Nucleus accumbens (tissue), 56 donors: ENCODE measurements around the gene PPAT.

Experiments
- DNase-seq, 56 donors: peaks; one replicate each; lab custom pipeline; 2025; lab: John Stamatoyannopoulos, UW

Gene PPAT

DNA sequence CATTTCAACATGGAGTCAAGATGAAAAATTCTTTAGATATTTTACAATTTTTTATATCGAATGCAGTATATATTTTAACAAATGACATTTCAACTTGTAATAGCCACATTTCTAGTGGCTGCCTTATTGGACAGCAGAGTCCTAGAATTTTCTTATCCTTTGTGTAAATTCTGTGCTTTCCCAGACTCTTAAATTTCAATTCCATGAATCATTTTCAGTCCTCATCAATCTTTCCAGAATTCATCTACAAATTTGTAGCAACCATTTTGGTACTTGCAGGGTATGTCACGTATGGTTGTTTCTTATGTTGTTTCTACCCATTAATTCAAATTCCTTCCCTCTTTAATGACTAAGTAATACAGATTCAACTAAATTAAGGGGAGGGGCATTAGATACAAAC is 3.4 kb upstream of the PPAT start:
- no peak for DNase-seq

DNA sequence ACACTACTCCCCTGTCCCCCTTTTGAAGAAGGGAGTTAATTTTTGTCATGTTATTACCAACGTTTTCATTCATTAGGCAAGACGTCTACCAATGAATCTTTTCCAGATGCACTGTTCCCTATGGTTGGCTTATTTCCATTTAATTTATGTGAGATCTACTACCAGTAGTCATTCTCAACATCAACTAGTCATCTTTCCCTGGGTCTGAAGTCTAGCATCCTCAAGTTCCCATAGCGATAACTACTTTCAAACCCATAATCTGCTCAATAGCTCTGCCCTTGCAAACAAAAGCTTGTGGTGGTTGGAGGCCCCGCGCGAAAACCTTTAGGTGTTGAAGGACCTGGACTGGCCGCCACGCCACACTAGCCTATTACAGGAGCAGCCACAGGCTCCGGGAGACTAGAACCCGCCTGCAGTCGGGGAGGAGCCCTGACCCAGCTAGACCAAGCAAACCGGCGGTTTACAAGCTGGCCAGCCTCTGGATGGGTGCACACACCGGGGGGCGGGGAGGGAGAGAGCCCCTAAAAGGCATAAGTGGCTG is 746 bp downstream of the PPAT start:
- DNase-seq, result peak in 26 of 56 donors; percentile 19 to 68 (median 44)

DNA sequence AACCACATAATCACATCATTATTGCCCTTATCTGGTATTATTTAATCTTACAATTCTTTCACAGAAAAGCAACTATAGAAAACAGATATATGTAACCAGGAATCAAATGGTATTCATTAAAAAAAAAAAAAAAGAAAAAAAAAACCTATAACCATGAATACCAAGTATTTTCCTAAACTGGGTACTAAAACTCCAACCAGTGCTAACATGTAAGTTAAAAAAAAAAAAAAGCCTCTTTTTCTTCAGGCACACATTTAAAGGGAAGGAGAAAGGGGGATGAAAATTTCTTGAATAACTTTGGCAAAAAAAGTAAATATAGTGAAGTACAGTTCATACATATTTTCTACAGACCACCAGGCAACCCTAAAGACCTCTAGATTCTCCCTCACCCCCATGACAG is 2.1 kb downstream of the PPAT start:
- DNase-seq, result no peak

DNA sequence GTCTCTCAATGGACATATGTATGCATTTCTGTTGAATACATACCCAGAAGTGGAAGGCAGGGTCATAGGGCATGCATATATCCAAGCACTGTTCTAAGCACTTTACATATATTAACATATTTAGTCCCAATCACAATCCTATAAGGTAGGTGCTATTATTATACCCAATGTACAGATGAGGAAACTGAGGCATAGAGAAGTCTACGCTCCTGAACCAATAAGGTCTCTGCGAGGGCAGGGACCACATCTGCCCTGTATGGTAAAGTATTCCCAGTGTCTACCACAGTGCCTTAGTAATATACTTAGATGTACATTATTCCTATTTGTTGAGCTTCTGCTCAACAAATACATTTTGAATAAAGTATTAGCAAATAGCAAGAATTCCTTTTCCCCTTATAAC is 5.2 kb downstream of the PPAT start:
- DNase-seq, result no peak

DNA sequence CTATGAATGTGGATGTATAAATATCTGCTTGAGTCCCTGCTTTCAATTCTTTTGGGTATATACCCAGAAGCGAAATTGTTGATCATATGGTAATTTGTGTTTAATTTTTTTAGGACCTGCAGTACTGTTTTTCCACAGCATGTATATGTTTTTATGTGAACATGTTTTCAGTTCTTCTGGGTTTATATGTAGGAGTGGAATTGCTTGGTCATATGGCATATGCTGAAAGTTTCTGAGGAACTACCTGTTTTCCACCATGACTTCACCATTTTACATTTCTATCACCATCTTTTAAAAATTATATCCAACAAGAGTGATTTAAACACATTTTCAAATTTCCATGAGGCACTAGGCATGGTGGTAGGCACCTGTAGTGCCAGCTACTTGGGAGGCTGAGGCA is 8.2 kb downstream of the PPAT start:
- DNase-seq, result no peak

DNA sequence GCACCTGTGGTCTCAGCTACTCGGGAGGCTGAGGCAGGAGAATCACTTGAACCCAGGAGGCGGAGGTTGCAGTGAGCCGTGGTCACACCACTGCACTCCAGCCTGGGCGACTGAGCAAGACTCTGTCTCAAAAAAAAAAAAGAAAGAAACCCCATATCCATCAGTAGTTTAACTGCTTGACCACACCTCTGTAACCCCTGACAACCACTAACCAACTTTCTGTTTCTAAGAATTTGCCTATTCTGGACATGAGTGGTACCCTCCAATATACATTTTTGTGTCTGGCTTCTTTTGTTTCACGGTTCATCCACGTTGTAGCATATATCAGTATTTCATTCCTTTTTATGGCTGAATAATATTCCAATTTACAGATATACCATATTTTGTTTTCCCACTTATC is 9.1 kb downstream of the PPAT start:
- no peak for DNase-seq

DNA sequence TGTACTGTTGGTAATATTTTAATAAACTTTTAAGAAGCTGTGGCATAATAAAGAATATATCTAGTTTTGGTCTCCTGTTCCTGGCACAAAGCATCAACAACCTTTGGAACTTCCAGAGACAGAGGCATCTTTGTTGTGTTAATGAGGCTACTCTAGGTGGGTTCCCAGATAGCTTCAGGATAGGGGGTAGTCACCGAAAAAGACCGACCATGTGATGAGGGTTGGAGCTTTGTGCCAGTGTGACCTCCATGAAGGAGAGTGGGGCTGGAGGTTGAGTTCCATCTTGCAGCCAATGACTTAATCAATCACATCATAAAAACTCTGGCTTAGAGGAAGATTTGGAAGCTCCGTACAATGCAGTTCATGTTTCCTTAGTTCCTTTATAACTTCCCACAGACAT is 9.9 kb downstream of the PPAT start:
- no peak for DNase-seq

DNA sequence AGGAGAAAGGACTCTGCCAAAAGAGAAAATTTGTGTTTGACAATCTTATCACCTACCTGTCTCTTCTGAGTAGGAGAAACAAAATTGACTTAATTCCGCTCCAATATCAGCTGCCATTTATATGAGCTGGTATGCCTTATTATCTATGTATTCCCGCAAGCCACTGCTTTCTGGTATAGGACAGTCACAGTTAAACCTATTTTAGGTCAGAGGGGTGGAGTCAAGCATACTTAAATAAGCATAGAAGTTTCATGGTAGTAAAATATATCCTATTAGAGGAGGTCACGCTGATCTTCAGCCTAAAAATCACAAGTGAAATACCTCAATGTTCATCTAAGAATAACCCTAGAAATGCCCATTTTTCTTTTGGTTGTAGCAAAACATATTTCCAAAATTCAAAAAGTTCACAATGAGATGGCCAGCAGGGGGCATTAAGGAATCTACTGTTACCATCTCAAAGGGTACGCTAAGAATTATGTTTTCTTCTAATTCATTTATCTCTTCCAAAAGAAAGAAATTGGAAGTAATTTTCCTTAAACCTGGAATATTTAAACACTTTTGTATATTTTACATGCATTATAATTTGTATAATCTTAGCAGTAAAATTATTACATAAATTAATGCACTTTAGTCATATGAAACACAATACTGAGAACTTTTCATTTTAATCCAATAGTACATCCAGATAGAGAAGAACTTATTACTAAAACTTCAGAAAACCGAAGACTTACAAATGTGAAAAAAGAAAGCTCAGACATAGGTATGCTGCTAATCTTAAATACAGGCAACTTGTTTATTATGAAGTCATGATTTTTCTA is 10.5 kb downstream of the PPAT start:
- DNase-seq, result peak in 6 of 56 donors; percentile 1 to 36 (median 2)

DNA sequence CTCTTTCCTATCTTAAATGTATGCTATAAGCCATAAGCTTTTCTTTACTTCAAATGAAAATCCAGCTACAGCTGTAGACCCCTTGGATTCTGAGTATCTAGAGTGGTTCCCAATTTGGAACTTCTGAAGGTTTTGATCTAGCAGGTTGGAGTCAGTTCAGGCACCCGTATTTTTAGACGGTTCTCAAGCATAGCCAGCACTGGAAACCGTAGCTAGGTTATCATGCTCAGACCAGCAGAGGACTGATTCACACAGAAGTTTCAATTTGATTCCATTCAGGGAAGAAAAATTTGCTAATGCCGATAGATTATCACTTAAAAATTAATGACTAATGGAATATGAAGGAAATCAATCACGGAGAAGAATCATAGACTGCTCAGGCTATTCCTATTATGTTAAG is 11.2 kb downstream of the PPAT start:
- no peak for DNase-seq

DNA sequence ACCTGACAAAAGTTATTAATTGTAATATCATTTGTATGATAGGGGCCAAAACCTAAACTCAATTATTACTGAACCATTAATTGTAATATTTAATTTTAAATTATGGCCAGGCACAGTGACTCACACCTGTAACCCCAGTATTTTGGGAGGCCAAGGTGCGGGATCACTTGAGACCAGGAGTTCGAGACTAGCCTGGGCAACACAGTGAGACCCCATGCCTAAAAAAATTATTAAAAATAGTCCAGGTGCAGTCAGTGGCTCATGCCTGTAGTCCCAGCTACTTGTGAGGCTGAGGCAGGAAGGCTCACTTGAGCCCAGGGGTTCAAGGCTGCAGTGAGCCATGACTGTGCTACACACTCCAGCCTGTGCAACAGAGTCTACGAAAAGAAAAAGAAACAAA is 18.0 kb downstream of the PPAT start:
- DNase-seq, result no peak

DNA sequence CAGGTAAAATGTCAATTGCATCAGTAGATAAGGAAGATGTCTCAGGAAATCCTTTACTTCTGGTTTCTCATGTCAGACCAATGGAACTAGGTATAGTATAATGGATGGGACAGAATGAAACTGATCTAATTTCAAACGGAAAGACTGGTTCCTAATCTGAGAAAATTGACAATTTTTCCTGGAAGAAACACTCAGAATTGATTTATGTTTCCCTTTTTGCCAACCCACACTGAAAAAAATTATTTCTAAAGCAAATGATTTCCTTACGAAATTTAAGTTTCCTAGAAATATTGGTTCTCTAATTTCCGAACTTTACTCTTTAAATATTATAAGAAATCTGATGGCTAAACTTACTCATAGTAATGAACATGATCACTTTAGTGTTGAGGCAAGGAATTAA is 19.1 kb downstream of the PPAT start:
- no peak for DNase-seq

DNA sequence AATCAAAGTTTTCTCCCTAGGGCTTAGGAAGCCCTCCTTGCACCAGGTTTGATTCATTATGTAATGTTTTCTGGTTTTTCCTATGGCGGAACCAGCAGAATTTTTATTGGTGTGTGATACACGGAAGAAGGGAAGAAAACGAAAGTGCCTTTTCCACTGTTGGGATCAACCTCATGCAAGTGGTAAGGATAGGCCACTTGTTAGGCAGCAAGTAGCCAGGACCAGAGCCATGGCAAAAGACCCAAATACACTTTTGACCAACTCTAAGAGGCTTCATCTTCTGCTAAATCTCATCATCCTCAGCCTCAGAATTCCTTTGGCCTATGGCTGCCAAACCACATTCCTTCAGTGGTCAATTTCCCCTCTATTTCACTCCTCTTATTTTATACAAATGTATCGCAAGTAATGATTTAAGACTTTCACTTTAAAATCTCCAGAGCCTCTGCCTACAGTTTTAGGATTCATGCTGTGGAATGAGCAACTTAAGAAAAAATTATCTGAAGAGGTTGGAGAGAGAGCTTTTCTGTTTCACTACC is 21.2 kb downstream of the PPAT start:
- DNase-seq, result no peak

DNA sequence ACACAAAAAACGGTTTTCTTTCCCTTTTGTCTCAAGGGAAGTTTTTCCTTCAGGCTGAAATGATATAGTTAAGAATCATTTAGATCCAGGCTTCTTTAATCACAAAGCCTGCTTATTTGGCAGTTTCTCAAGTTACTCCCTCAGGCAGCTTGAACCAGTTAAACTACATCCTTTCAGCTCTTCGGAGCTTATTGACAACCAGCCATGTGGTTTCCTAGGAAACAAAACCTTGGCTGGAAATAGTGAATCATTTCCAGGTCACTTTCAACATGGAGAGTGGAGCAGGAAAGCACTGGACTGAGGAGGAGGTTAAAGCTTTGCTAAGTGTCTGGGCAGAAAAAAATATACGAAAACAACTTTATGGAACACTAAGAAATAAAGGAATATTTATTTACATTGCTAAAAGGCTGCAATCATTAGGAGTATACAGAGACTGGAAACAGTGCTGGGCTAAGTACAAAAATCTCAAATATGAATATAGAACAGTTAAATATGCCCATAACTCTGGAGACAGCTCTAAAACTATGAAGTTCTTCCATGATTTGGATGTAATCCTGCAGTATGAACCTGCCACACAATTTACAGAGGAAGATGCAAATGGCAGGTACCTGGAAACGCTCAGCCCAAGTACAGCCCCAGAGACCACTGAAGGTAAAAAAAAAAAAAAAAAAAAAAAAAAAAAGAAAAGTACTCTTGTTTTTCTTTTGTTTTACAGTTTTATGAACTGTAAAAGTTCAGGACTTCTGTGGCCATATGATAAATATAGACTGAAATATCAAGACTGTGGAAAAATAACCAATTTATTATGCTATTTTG is 25.0 kb downstream of the PPAT start:
- DNase-seq, result peak in 17 of 56 donors; percentile 1 to 68 (median 17)

DNA sequence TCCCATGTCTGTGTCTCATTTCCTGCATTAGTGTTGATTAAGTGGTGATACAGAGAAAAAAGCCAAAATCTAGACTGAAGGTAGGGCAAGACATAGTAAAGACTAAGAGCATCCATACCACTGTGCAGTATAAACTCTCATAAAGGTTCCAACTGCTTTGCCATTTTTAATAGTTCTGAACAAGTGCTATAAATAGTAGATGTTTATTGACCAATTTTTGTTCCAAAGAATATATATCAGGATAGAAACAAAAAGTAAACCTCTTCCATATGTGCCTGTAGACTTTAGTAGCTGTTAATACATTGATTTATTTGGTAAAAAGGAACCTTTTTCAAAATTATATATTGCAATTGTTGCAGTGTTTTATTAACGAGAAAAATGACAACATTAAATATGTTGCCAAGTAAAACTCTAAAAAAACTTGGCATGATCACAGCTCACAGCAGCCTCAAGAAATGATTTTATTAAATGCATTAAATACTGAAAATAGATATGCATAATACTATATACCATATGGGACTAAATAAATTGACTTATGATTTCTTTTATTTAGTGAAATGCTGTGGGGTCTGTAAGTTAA is 25.8 kb downstream of the PPAT start:
- DNase-seq, result no peak

DNA sequence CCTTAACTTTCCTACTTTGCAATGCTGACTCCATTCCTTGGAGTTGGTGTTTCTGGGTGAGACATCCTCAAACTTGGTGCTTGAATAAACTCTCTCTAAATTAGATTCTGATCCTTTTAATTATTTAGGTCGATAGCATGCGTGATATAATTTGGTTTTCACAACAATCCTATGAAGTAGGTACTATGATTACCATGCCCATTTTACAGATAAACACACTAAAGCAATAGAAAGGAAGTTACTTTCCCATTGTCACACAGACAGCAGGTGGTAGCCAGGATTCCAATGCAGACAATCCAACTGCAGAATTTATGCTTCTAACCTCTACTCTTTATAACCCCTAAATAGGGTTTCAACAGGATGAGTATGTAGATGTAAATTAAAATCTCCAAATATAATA is 26.4 kb downstream of the PPAT start:
- no peak for DNase-seq

DNA sequence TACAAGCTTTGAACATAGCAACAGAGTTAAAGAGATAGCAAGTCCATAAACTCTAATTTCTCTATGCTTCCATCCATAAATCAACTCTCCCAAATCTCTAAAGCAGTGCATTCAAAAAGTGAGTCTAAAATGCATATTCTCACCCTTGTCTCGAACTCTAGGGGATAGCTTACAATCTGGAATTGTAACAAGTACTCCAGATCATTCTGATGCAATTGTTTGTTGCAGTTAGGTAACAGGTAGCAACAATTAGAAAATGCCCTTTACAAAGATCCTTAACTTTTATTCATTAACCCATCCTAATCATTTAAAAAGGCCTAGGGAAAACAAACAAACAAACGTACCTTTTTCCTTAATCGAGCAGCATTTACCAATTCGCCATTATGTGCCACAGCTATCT is 29.3 kb downstream of the PPAT start:
- DNase-seq, result no peak

DNA sequence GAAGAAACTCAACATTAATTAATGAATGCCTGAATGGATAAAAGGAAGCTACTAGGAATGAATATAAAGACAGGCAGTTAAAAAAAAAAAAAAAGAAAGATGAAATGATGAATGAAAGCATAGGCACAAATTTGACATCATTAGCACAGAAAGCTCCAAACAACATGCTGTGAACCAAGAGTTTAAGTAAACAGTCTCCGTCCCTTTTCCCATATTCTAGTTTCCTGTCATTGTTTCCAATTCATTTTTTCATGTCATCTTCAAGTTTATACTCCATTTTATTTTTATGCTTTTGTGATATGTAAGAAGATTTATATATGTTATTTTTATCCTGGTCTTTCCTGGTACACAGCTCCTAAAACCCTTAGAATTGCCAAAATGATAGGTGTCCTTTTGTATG is 30.4 kb downstream of the PPAT start:
- no peak for DNase-seq

DNA sequence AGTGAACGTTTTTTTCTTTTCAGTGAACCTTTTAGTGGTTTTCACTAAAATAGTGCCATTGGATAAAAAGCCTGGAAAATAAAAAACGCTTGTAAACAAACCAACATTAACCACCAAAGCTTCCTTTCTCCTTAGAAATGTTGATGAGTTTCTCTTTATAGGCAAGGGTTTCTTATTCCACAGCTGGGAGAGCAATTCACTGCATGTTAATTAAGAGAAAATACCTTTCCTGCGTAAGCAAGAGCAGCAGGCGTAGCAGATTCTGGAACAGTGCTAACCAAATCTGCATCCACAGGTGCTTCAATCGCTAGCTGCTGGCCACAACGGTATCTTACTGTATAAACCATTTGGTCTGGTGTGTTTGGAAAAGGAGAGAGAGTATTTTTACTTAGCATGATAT is 34.9 kb downstream of the PPAT start:
- no peak for DNase-seq

DNA sequence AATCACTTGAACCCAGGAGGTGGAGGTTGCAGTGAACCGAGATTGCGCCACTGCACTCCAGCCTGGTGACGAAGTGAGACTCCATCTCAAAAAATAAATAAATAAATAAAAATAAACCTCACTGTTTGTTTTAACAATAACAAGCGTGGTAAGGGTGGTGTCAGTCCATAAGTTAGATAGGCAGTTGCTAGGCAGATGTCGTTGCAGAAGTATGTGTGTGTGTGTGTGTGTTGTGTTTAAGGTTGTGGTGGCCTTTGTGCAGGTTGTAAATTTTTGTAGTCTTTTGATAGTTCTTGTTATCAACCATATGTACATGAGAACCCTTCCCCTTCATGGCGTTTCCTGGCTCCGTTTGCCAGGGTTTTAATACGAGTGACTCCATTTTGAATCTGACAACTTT is 44.1 kb downstream of the PPAT start:
- no peak for DNase-seq

DNA sequence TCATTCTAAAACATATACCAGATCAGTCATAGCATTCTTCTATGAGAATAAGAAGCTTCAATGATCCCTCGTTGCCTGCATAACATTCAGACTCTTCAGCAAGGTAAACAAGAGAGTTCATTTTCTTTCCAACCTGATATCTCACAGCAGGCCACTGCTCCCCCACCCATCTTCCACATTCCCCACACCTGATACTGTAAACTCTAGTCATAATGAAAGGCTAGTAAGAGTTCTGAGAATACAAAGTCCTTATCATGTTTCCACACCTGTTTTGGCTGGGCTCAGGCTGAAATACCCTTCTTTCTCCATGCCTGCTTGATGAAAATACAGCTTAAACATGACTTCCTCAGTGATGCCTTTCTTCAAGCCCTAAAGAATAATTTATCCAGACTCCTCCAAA is 45.9 kb downstream of the PPAT start:
- DNase-seq, result no peak

DNA sequence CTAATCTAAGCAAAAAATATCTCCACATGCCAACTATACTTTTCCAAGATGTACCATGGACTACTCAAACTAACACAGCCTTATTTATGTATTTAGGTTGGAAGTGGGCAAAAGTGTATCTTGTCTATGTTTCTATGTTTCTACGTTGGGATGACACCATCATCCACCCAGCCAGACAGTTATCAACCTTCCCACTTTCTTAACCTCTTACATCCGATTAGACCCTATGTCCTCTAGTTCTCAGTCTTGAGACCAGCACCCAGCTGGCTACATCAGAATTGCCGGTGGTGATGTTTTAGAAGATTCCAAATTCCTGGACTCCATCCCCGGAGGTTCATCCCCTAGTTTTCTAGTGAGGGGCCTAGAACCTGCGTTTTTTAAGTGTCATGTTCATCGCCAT is 47.1 kb downstream of the PPAT start:
- no peak for DNase-seq
